Neuronal stem cell (in vitro differentiated cells): ENCODE measurements around the gene GET4.
A peak's percentile ranks its signal among the peaks of the same experiment; 100 is the strongest.
"Not testable (repeated sequence)": the region's sequence is repeated elsewhere in the genome, so short reads cannot be mapped to it uniquely, and the experiment has no call there.

Experiments
- DNase-seq: peaks from one replicate; pipeline ENCODE4 v3.0.0-alpha.2; 2013; ENCODE audit warnings: low spot score
- H2AFZ ChIP-seq: one replicate; pipeline ENCODE4 v1.6.1; 2013; ENCODE audit warnings: mild to moderate bottlenecking, low read length, inconsistent platforms
- H2AK5ac ChIP-seq: 2 replicates; pipeline ENCODE4 v1.6.1; 2013; ENCODE audit warnings: low read depth, mild to moderate bottlenecking, inconsistent platforms, low read length, moderate library complexity, mixed read lengths
- H2BK120ac ChIP-seq: 2 replicates; pipeline ENCODE4 v1.6.1; 2013; ENCODE audit warnings: low read depth, mild to moderate bottlenecking, inconsistent platforms, low read length, moderate library complexity, mixed read lengths
- H2BK12ac ChIP-seq: one replicate; pipeline ENCODE4 v1.6.1; 2013; ENCODE audit warnings: low read length, inconsistent platforms
- H2BK15ac ChIP-seq: 2 replicates; pipeline ENCODE4 v1.6.1; 2013; ENCODE audit warnings: mild to moderate bottlenecking, low read length, inconsistent platforms, mixed read lengths
- H2BK5ac ChIP-seq: one replicate; pipeline ENCODE4 v1.6.1; 2013; ENCODE audit warnings: inconsistent platforms, mild to moderate bottlenecking, low read length, moderate library complexity
- H3K14ac ChIP-seq: one replicate; pipeline ENCODE4 v1.6.1; 2013; ENCODE audit warnings: low read length, inconsistent platforms
- H3K18ac ChIP-seq: 2 replicates; pipeline ENCODE4 v1.6.1; 2013; ENCODE audit warnings: low read length, inconsistent platforms
- H3K23ac ChIP-seq: 2 replicates; pipeline ENCODE4 v1.6.1; 2013; ENCODE audit warnings: low read depth, mild to moderate bottlenecking, mixed read lengths, low read length, inconsistent platforms; ENCODE audit not compliant: poor library complexity
- H3K27ac ChIP-seq: replicated peaks from 3 replicates; pipeline ENCODE4 v1.5.1; 2013; ENCODE audit warnings: low read length, inconsistent platforms
- H3K27me3 ChIP-seq, 3 experiments: 2 replicates each; pipeline ENCODE4 v1.6.1; 2013; ENCODE audit warnings: low read length in 3 of 3, mild to moderate bottlenecking in 2 of 3, inconsistent platforms in 1 of 3, low read depth in 1 of 3, mixed read lengths in 1 of 3, moderate library complexity in 1 of 3; ENCODE audit not compliant: control insufficient read depth in 3 of 3, insufficient read depth in 3 of 3
- H3K36me3 ChIP-seq, 2 donors: replicated peaks in 1 of 2; 2 replicates each; pipeline ENCODE4 v1.6.1; 2013; ENCODE audit warnings: low read length in 2 of 2; ENCODE audit not compliant: control insufficient read depth in 2 of 2, insufficient read depth in 2 of 2
- H3K4ac ChIP-seq: 2 replicates; pipeline ENCODE4 v1.6.1; 2013; ENCODE audit warnings: inconsistent platforms, mild to moderate bottlenecking, low read length, moderate library complexity
- H3K4me1 ChIP-seq, 2 donors: 1 replicate in 1 of 2; 2 replicates in 1 of 2; pipeline ENCODE4 v1.6.1; 2013; ENCODE audit warnings: low read length in 2 of 2, low read depth in 1 of 2; ENCODE audit not compliant: control insufficient read depth in 2 of 2, insufficient read depth in 1 of 2
- H3K4me2 ChIP-seq: one replicate; pipeline ENCODE4 v1.6.1; 2013; ENCODE audit warnings: mild to moderate bottlenecking, low read length, inconsistent platforms; ENCODE audit not compliant: insufficient read depth, poor library complexity, severe bottlenecking
- H3K4me3 ChIP-seq, 2 donors: 2 replicates each; pipeline ENCODE4 v1.5.1; 2013; ENCODE audit warnings: low read length in 2 of 2, mild to moderate bottlenecking in 2 of 2, inconsistent platforms in 1 of 2, moderate library complexity in 1 of 2
- H3K79me1 ChIP-seq: one replicate; pipeline ENCODE4 v1.6.1; 2013; ENCODE audit warnings: low read depth, mild to moderate bottlenecking, inconsistent platforms, low read length, moderate library complexity
- H3K9ac ChIP-seq: one replicate; pipeline ENCODE4 v1.6.1; 2013; ENCODE audit warnings: mild to moderate bottlenecking, low read depth, low read length, inconsistent platforms; ENCODE audit not compliant: poor library complexity
- H3K9me3 ChIP-seq, 2 donors: replicated peaks in 1 of 2; 2 replicates each; pipeline versions ENCODE3 to v1.6.1; 2013; ENCODE audit warnings: low read length in 2 of 2, mild to moderate bottlenecking in 2 of 2, inconsistent platforms in 1 of 2, low read depth in 1 of 2, mixed read lengths in 1 of 2, moderate library complexity in 1 of 2; ENCODE audit not compliant: control insufficient read depth in 2 of 2, insufficient read depth in 1 of 2
- H4K8ac ChIP-seq: one replicate; pipeline ENCODE4 v1.6.1; 2013; ENCODE audit warnings: low read depth, mild to moderate bottlenecking, inconsistent platforms, low read length, moderate library complexity
- H4K91ac ChIP-seq: one replicate; pipeline ENCODE4 v1.6.1; 2013; ENCODE audit warnings: low read length, low read depth, mild to moderate bottlenecking, inconsistent platforms; ENCODE audit not compliant: poor library complexity
- WGBS, 2 donors: extraction: QIAGEN DNeasy Blood & Tissue Kit; methylation state at CpG; one replicate each; pipeline ENCODE4 v1.1.7; 2013; ENCODE audit warnings: missing lambda C conversion rate in 2 of 2, mixed read lengths in 1 of 2; ENCODE audit not compliant: insufficient read length in 2 of 2, insufficient replicate concordance in 1 of 2; ENCODE audit errors: extremely low coverage in 2 of 2; 5-methylcytosine and 5-hydroxymethylcytosine counted together

The GET4 gene

DNA sequence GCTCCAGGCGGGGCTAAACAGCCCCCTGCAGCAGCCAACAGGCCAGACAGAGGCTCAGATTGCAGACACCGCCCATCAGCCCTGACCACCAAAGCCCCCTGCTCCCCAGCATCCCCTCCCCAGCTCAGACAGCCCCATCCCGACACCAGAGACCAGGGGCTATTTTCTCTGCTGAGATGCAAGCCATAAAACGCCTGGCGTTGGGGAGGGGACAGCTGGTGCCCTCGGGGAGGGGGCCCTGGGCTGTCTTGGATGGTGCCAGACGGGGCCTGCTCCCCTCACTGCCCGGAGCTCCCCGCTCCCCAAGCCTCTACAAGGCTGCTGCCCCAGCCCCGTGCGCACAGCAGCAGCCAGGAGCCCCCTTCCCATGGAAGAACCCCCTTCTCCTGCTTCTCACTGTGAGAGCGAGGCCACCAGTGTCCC lies 31.8 kb downstream of the GET4 start:
- H3K4ac ChIP-seq: no peak overlapping the region
- H4K8ac ChIP-seq: no peak overlapping the region
- no peak overlapping the region for H2BK120ac ChIP-seq
- peaks cover 3 to 50% (median 21%) of the 10 kb centered on the region in 3 experiments for H3K27me3 ChIP-seq
- H3K36me3 ChIP-seq: no peaks in the 10 kb centered on the region
- peak overlapping the region; percentile 55 for H3K23ac ChIP-seq
- peak overlapping the region; percentile 94 for H2BK15ac ChIP-seq
- H3K27ac ChIP-seq: no peak overlapping the region
- no peak overlapping the region for H3K4me2 ChIP-seq
- H2BK5ac ChIP-seq: peak overlapping the region; percentile 24
- peak overlapping the region; percentile 92 for H4K91ac ChIP-seq
- peaks cover 9% of the 10 kb centered on the region for H3K79me1 ChIP-seq
- WGBS, 2 donors: no CpG with 5 or more reads among the region's 12 CpGs
- H3K9me3 ChIP-seq: peaks cover 0 to 2% of the 10 kb centered on the region in 2 donors
- no peak for DNase-seq
- H3K4me3 ChIP-seq: no peak overlapping the region
- H2AK5ac ChIP-seq: peak overlapping the region; percentile 97
- H3K18ac ChIP-seq: peak overlapping the region; percentile 87
- peak overlapping the region; percentile 94 for H2BK12ac ChIP-seq
- no peak overlapping the region for H3K9ac ChIP-seq
- H2AFZ ChIP-seq: peak overlapping the region; percentile 72
- no peaks in the 10 kb centered on the region for H3K4me1 ChIP-seq
- no peak overlapping the region for H3K14ac ChIP-seq

GRCh38 chr7:908591-909357 lies 32.4 kb downstream of the GET4 start:
- not testable (repeated sequence) for H3K4me1 ChIP-seq, H3K9me3 ChIP-seq, H2BK120ac ChIP-seq, H3K79me1 ChIP-seq, H3K14ac ChIP-seq, H3K36me3 ChIP-seq, H3K27ac ChIP-seq, H3K4ac ChIP-seq, H3K9ac ChIP-seq
- H2AK5ac ChIP-seq: peak overlapping the region; percentile 97
- peak overlapping the region; percentile 24 for H2BK5ac ChIP-seq
- peak overlapping the region; percentile 58 for H2BK12ac ChIP-seq
- peak overlapping the region; percentile 94 for H2BK15ac ChIP-seq
- H4K91ac ChIP-seq: peak overlapping the region; percentile 92
- peak overlapping the region; percentile 55 for H3K23ac ChIP-seq
- H3K18ac ChIP-seq: peak overlapping the region; percentile 87
- peak overlapping the region; percentile 80 for H2AFZ ChIP-seq
- peak overlapping the region; percentile 43 for H4K8ac ChIP-seq
- H3K4me2 ChIP-seq: peak overlapping the region; percentile 25
- H3K27me3 ChIP-seq: peaks cover 3 to 50% (median 21%) of the 10 kb centered on the region in 3 experiments
- WGBS, 2 donors: no CpG with 5 or more reads among the region's 73 CpGs
- DNase-seq: peak; percentile 66
- peak overlapping the region in 1 of 2 donors; percentile 68 for H3K4me3 ChIP-seq

DNA sequence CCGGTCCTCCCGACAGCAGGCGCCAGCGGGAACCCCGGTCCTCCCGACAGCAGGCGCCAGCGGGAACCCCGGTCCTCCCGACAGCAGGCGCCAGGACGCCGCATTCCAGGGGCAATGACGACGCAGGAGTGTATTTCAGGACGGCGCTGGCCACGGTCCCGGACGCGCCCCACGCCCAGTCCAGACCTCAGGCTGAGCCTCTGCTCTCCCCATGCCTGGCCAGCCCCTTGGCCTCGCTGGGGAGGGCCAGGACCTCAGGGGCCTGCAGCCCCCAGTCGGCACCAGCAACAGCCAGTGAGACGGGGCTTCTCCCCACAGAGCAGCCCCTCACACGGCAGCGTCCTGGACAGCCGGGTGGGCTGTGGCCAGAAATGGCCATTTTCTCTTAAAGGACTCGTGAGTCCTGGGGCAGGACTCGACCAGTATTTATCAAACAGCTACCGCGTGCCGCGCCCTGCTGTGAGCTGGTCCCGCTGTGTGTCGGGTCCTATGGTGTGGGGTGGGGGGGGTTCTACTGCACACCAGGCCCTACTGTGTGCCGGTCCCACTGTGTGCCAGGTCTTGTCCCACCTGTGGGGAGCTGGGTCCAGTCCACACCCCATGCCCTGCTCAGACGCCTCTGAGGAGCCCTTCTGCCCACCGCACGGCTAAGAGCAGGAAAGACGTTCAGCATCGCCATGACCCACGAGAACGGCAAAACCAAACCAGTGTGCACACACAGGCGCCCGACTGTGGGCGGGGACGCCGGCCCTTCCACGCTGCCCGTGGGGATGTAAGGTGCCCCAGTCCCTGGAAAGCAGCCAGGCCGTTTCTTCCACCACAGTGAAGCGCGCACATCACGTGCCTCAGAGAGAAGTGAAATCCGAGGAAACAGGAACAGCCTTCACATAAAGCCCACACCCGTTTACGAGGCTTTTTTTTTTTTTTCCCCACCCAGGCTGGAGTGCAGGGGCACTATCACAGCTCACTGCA lies 33.3 kb downstream of the GET4 start:
- peaks cover 3 to 42% (median 21%) of the 10 kb centered on the region in 3 experiments for H3K27me3 ChIP-seq
- no peak overlapping the region for H4K91ac ChIP-seq
- H2BK12ac ChIP-seq: peak overlapping the region; percentile 30
- no peak overlapping the region for H3K27ac ChIP-seq
- H2BK5ac ChIP-seq: peak overlapping the region; percentile 54
- WGBS, 2 donors: no CpG with 5 or more reads among the region's 58 CpGs
- H3K23ac ChIP-seq: peak overlapping the region; percentile 34
- no peak overlapping the region for H4K8ac ChIP-seq
- peak; percentile 15 for DNase-seq
- peak overlapping the region in 1 of 2 donors; percentile 63 for H3K4me3 ChIP-seq
- peak overlapping the region; percentile 82 for H3K14ac ChIP-seq
- H2AFZ ChIP-seq: peak overlapping the region; percentile 80
- peak overlapping the region; percentile 54 for H3K4me2 ChIP-seq
- no peak overlapping the region for H3K4ac ChIP-seq
- peaks cover 0 to 2% of the 10 kb centered on the region in 2 donors for H3K9me3 ChIP-seq
- no peak overlapping the region for H3K9ac ChIP-seq
- H2BK15ac ChIP-seq: peak overlapping the region; percentile 7
- peak overlapping the region; percentile 88 for H3K18ac ChIP-seq
- no peaks in the 10 kb centered on the region for H3K4me1 ChIP-seq
- H2BK120ac ChIP-seq: peak overlapping the region; percentile 4
- peak overlapping the region; percentile 96 for H2AK5ac ChIP-seq
- H3K36me3 ChIP-seq: no peaks in the 10 kb centered on the region
- H3K79me1 ChIP-seq: peaks cover 9% of the 10 kb centered on the region
